CD4-positive, CD25-positive, alpha-beta regulatory T cell (primary cell): ENCODE measurements around the gene CRY1. TPM values are rescaled to one million over a fixed set of nuclear protein-coding genes. Genes with fewer than 3 reads are reported as not detected.
A peak's percentile ranks its signal among the peaks of the same experiment; 100 is the strongest.

Experiments used
- ATAC-seq, 2 donors: fragments of 150-1000 bp; cut with Tn5 transposase; one replicate each; pipeline ENCODE4 v1.10.0; 2021; ENCODE audit warnings: low read depth in 2 of 2, moderate number of reproducible peaks in 2 of 2, moderate library complexity in 1 of 2
- DNase-seq, 3 donors: peaks; one replicate each; pipeline versions ENCODE4 v3.0.0 to v3.0.0-alpha.2; 2012 to 2022; ENCODE audit warnings: mixed read lengths in 1 of 3
- H3K27ac ChIP-seq: one replicate; pipeline ENCODE4 v1.7.0; 2013; ENCODE audit warnings: mild to moderate bottlenecking, low read length; ENCODE audit not compliant: insufficient read depth, poor library complexity, severe bottlenecking
- H3K27me3 ChIP-seq: one replicate; pipeline ENCODE4 v1.7.0; 2013; ENCODE audit warnings: low read length; ENCODE audit not compliant: control insufficient read depth, insufficient read depth
- H3K36me3 ChIP-seq: one replicate; pipeline ENCODE4 v1.7.0; 2013; ENCODE audit warnings: mild to moderate bottlenecking, low read length, moderate library complexity; ENCODE audit not compliant: control insufficient read depth, insufficient read depth
- H3K4me1 ChIP-seq: 2 replicates; pipeline ENCODE4 v1.7.0; 2013; ENCODE audit warnings: mild to moderate bottlenecking, low read length; ENCODE audit not compliant: insufficient read depth, control insufficient read depth, poor library complexity, severe bottlenecking
- H3K4me3 ChIP-seq: one replicate; pipeline ENCODE4 v1.7.0; 2013; ENCODE audit warnings: low read depth, mild to moderate bottlenecking, low read length, moderate library complexity
- H3K9me3 ChIP-seq, 2 experiments: 1 replicate in 1 of 2; 2 replicates in 1 of 2; pipeline ENCODE4 v1.7.0; 2013; ENCODE audit warnings: low read length in 2 of 2, mild to moderate bottlenecking in 1 of 2, moderate library complexity in 1 of 2; ENCODE audit not compliant: control insufficient read depth in 2 of 2
- H3K27ac Mint-ChIP-seq, 3 donors: one replicate each; pipeline ENCODE4 v1.8.0; 2020 to 2022; ENCODE audit warnings: mild to moderate bottlenecking in 3 of 3, mixed read lengths in 3 of 3, moderate library complexity in 2 of 3
- H3K27me3 Mint-ChIP-seq: one replicate; pipeline ENCODE4 v1.8.0; 2022; ENCODE audit warnings: mild to moderate bottlenecking, mixed read lengths
- H3K36me3 Mint-ChIP-seq: one replicate; pipeline ENCODE4 v1.8.0; 2020; ENCODE audit warnings: mixed read lengths
- H3K4me1 Mint-ChIP-seq, 4 donors: one replicate each; pipeline ENCODE4 v1.8.0; 2020 to 2022; ENCODE audit warnings: mixed read lengths in 4 of 4, mild to moderate bottlenecking in 1 of 4
- H3K4me3 Mint-ChIP-seq, 4 donors: one replicate each; pipeline ENCODE4 v1.8.0; 2020 to 2022; ENCODE audit warnings: mild to moderate bottlenecking in 4 of 4, mixed read lengths in 4 of 4, moderate library complexity in 3 of 4
- H3K9me3 Mint-ChIP-seq, 7 donors: one replicate each; pipeline ENCODE4 v1.8.0; 2020 to 2022; ENCODE audit warnings: mixed read lengths in 7 of 7, mild to moderate bottlenecking in 3 of 7, moderate library complexity in 2 of 7
- polyA plus RNA-seq, 4 donors: library from polyadenylated mRNA; unstranded; fragments of 300-500 nt; fragmentation: Illumina TruSeq; gene quantifications; one replicate each; pipeline ENCODE4 v1.2.3, GENCODE V29; 2021
- total RNA-seq: library from RNA; stranded (reverse); gene quantifications from one replicate; pipeline ENCODE4 v1.2.3, GENCODE V29; 2022

The CRY1 gene
- total and polyA plus RNA-seq, 5 donors from 2014 or later = 26.7 to 91.1 (median 31.4) TPM

DNA sequence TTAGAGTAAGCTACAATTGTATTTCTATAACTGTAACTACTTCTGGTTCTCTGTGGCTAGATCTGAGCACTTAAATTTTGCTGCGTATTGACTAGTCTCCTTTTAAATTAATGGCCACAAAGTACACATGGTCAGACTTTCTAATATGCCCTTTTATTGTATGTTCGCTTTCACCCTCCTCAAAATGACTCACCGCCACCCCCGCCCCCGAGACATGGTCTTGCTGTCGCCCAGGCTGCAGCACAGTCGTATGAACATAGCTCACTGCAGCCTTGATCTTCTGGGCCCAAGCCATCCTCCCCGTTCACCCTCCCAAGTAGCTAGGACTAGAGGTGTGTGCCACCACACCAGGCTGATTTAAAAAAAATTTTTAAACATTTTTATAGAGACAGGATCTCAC is 118.3 kb downstream of the CRY1 start:
- no peaks in the 10 kb centered on the region for H3K9me3 ChIP-seq
- no peak overlapping the region for H3K27ac ChIP-seq
- ATAC-seq (no peak), DNase-seq (no peak)
- Mint-ChIP-seq H3K4me1 (peaks cover 4 to 24% (median 19%) of the 10 kb centered on the region in 4 donors), H3K36me3 (peaks cover 22% of the 10 kb centered on the region), H3K27ac (peak overlapping the region; percentile 8 to 80 (median 12)), H3K4me3 (no peak overlapping the region), H3K27me3 (no peaks in the 10 kb centered on the region), H3K9me3 (no peaks in the 10 kb centered on the region)
- H3K36me3 ChIP-seq = peaks cover 21% of the 10 kb centered on the region
- H3K4me1 ChIP-seq = no peaks in the 10 kb centered on the region
- no peak overlapping the region for H3K4me3 ChIP-seq
- no peaks in the 10 kb centered on the region for H3K27me3 ChIP-seq

DNA sequence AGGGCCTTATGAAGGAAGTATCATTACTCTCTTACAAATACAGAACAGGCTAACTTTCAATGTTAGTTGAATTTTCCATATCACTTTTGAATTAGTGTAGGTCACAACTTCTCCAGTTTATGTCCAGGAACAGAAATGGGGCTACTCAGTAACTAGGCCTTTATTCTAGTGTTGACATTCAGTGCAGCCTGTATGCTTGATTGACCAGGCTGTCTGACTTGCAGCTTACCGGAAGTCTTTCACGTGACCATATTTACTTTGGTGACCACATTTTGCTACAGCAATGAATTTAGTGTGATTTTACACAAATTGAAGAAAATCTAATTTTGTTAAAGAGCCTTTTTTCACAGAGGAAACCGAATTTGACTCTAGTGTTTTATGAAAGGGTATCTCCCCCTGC is 118.8 kb downstream of the CRY1 start:
- H3K9me3 ChIP-seq = no peaks in the 10 kb centered on the region
- no peak overlapping the region for H3K4me3 ChIP-seq
- H3K27me3 ChIP-seq = no peaks in the 10 kb centered on the region
- H3K27ac ChIP-seq = no peak overlapping the region
- Mint-ChIP-seq H3K4me3 (no peak overlapping the region), H3K9me3 (no peaks in the 10 kb centered on the region), H3K27ac (peak overlapping the region in 2 of 3 donors; percentile 12 to 28), H3K36me3 (peaks cover 22% of the 10 kb centered on the region), H3K4me1 (peaks cover 4 to 24% (median 19%) of the 10 kb centered on the region in 4 donors), H3K27me3 (no peaks in the 10 kb centered on the region)
- ATAC-seq = no peak
- H3K4me1 ChIP-seq = no peaks in the 10 kb centered on the region
- DNase-seq = no peak
- H3K36me3 ChIP-seq = peaks cover 21% of the 10 kb centered on the region

DNA sequence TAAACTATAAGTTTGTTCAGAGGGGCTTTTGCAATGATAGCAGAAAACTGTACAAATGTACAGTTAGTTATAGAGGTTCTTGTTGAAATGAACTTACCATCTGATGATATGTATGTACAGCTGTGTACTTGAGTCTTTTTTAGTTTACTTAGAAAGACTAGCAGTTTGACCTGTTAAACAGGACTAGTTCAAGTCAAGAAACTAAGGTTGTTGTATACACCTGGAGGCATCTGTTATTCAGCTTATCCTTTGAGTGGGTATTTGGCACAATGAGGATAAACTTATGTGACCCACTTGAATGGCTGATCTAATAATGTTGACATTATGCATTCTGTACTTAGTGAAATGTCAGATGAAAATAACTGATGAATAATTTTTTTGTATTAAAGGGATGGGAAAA is 119.8 kb downstream of the CRY1 start:
- Histone ChIP-seq H3K4me1 (no peaks in the 10 kb centered on the region), H3K36me3 (peaks cover 22% of the 10 kb centered on the region), H3K27me3 (no peaks in the 10 kb centered on the region), H3K9me3 (no peaks in the 10 kb centered on the region), H3K4me3 (no peak overlapping the region), H3K27ac (no peak overlapping the region)
- H3K27ac Mint-ChIP-seq = no peak overlapping the region
- DNase-seq (no peak), ATAC-seq (no peak)
- H3K4me3 Mint-ChIP-seq = no peak overlapping the region
- peaks cover 4 to 24% (median 18%) of the 10 kb centered on the region in 4 donors for H3K4me1 Mint-ChIP-seq
- H3K9me3 Mint-ChIP-seq = no peaks in the 10 kb centered on the region
- no peaks in the 10 kb centered on the region for H3K27me3 Mint-ChIP-seq
- peaks cover 22% of the 10 kb centered on the region for H3K36me3 Mint-ChIP-seq

DNA sequence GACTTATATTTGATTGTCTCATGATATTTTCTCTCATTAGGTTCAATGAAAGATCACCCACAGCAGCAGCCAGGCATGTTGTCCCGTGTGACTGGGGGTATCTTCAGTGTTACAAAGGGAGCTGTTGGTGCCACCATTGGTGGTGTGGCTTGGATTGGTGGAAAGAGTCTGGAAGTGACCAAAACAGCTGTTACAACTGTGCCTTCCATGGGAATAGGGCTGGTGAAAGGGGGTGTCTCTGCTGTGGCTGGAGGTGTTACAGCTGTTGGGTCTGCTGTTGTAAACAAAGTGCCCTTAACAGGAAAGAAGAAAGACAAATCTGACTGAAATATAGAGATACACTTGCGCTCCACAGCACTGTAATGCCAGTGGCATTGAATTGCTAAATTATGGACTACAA is 122.3 kb downstream of the CRY1 start:
- Mint-ChIP-seq H3K27ac (peak overlapping the region in 2 of 3 donors; percentile 34 to 58), H3K9me3 (no peaks in the 10 kb centered on the region), H3K4me3 (no peak overlapping the region), H3K27me3 (no peaks in the 10 kb centered on the region), H3K36me3 (peaks cover 35% of the 10 kb centered on the region), H3K4me1 (peaks cover 3 to 25% (median 16%) of the 10 kb centered on the region in 4 donors)
- H3K4me1 ChIP-seq = no peaks in the 10 kb centered on the region
- DNase-seq = no peak
- no peak for ATAC-seq
- no peaks in the 10 kb centered on the region for H3K9me3 ChIP-seq
- H3K27ac ChIP-seq = no peak overlapping the region
- H3K36me3 ChIP-seq = peaks cover 35% of the 10 kb centered on the region
- no peaks in the 10 kb centered on the region for H3K27me3 ChIP-seq
- H3K4me3 ChIP-seq = no peak overlapping the region

- Mint-ChIP-seq H3K4me3 (no peak overlapping the region), H3K36me3 (peaks cover 41% of the 10 kb centered on the region), H3K27me3 (no peaks in the 10 kb centered on the region), H3K4me1 (peaks cover 16 to 36% (median 23%) of the 10 kb centered on the region in 4 donors), H3K27ac (no peak overlapping the region), H3K9me3 (no peaks in the 10 kb centered on the region)
- Histone ChIP-seq H3K27me3 (no peaks in the 10 kb centered on the region), H3K36me3 (peaks cover 20% of the 10 kb centered on the region), H3K9me3 (no peaks in the 10 kb centered on the region), H3K4me3 (no peak overlapping the region), H3K4me1 (peaks cover 8% of the 10 kb centered on the region), H3K27ac (no peak overlapping the region)
- DNase-seq (no peak), ATAC-seq (no peak)
Measured at GRCh38 chr12:106964526-106964925, 128.8 kb downstream of the CRY1 start.

DNA sequence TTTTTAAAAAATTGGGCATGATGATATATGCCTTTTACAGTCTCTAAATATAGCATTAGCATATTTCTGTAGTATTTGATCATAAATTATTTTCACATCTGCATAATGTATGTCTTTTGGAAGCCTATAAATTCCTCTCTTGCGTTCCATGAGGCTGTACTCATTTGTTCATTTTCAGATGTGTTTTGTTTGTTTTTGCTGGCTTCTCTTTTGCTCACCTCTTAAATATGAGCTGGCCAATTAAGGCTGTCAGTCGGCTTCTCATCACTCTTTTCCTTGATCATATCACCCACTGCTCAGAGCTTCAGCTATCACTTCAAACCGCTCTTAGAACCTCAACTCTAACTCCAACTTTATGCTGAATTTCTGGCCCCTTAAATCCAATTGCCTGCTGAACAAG is 131.1 kb downstream of the CRY1 start:
- Mint-ChIP-seq H3K27me3 (no peaks in the 10 kb centered on the region), H3K27ac (peak overlapping the region in 1 of 3 donors; percentile 15), H3K4me3 (no peak overlapping the region), H3K36me3 (peaks cover 33% of the 10 kb centered on the region), H3K4me1 (peaks cover 34 to 51% (median 38%) of the 10 kb centered on the region in 4 donors), H3K9me3 (no peaks in the 10 kb centered on the region)
- H3K27me3 ChIP-seq = no peaks in the 10 kb centered on the region
- H3K4me3 ChIP-seq = no peak overlapping the region
- H3K9me3 ChIP-seq = no peaks in the 10 kb centered on the region
- H3K27ac ChIP-seq = no peak overlapping the region
- H3K36me3 ChIP-seq = peaks cover 7% of the 10 kb centered on the region
- ATAC-seq = no peak
- H3K4me1 ChIP-seq = peaks cover 17% of the 10 kb centered on the region
- no peak for DNase-seq

- Histone ChIP-seq H3K27me3 (no peaks in the 10 kb centered on the region), H3K4me3 (no peak overlapping the region), H3K36me3 (peaks cover 2% of the 10 kb centered on the region), H3K4me1 (peaks cover 24% of the 10 kb centered on the region), H3K27ac (no peak overlapping the region), H3K9me3 (no peaks in the 10 kb centered on the region)
- Mint-ChIP-seq H3K9me3 (no peaks in the 10 kb centered on the region), H3K27ac (peak overlapping the region in 1 of 3 donors; percentile 55), H3K4me1 (peaks cover 33 to 52% (median 38%) of the 10 kb centered on the region in 4 donors), H3K4me3 (no peak overlapping the region), H3K36me3 (peaks cover 22% of the 10 kb centered on the region), H3K27me3 (no peaks in the 10 kb centered on the region)
- ATAC-seq = no peak
- no peak for DNase-seq
Measured at GRCh38 chr12:106960443-106960842, 132.9 kb downstream of the CRY1 start.

DNA sequence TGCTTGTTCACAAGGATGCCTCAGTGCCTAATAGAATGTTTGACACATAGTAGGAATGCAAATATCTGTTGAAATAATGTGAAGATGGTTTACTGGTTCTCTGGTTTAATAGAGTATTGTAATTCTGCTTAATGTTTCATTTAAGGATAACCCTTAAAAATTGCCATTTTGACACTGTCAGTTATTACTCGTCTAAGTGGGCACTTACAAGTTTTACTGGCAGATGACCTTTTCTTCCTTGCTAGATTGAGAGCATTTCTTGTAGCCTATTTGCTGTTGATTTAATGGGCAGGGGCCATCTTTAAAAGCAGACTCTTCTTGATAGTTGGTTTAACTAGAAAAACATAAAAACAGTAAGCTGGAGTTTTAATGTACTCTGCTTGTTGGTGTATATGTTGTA is 135.8 kb downstream of the CRY1 start:
- DNase-seq (peak in 1 of 3 donors; percentile 19), ATAC-seq (no peak)
- H3K36me3 ChIP-seq = no peaks in the 10 kb centered on the region
- no peak overlapping the region for H3K27ac ChIP-seq
- Mint-ChIP-seq H3K27ac (peak overlapping the region; percentile 43 to 97 (median 91)), H3K4me1 (peaks cover 22 to 47% (median 36%) of the 10 kb centered on the region in 4 donors), H3K9me3 (peaks cover 0 to 2% (median 0%) of the 10 kb centered on the region in 7 donors), H3K27me3 (no peaks in the 10 kb centered on the region), H3K4me3 (peak overlapping the region; percentile 93 to 97 (median 95)), H3K36me3 (peaks cover 2% of the 10 kb centered on the region)
- H3K4me3 ChIP-seq = peak overlapping the region; percentile 94
- H3K4me1 ChIP-seq = peaks cover 33% of the 10 kb centered on the region
- H3K9me3 ChIP-seq = no peaks in the 10 kb centered on the region
- H3K27me3 ChIP-seq = no peaks in the 10 kb centered on the region
